H9 (cell line): ENCODE data around the gene GET4. TPM values are rescaled to one million over a fixed set of nuclear protein-coding genes. Genes with fewer than 3 reads are reported as not detected.

ENCODE experiments used
- DNase-seq: peaks from one replicate; pipeline ENCODE4 v3.0.0-alpha.2; 2017
- H2AFZ ChIP-seq: one replicate; pipeline ENCODE4 v1.6.1; 2013; ENCODE audit warnings: mild to moderate bottlenecking, low read length, control low read depth, moderate library complexity
- H2AK5ac ChIP-seq: 2 replicates; pipeline ENCODE4 v1.6.1; 2013; ENCODE audit warnings: low read length, control low read depth, mixed read lengths; ENCODE audit not compliant: insufficient read length
- H2BK120ac ChIP-seq: one replicate; pipeline ENCODE4 v1.6.1; 2013; ENCODE audit warnings: low read depth, mild to moderate bottlenecking, low read length, control low read depth, inconsistent platforms; ENCODE audit not compliant: poor library complexity, severe bottlenecking
- H2BK12ac ChIP-seq: 2 replicates; pipeline ENCODE4 v1.6.1; 2013; ENCODE audit warnings: low read length, control low read depth, mixed read lengths, low read depth; ENCODE audit not compliant: insufficient read length
- H2BK15ac ChIP-seq: 2 replicates; pipeline ENCODE4 v1.6.1; 2013; ENCODE audit warnings: low read depth, low read length, control low read depth
- H2BK20ac ChIP-seq: one replicate; pipeline ENCODE4 v1.6.1; 2013; ENCODE audit warnings: low read depth, mild to moderate bottlenecking, low read length, control low read depth, inconsistent platforms; ENCODE audit not compliant: poor library complexity, severe bottlenecking
- H2BK5ac ChIP-seq: 2 replicates; pipeline ENCODE4 v1.6.1; 2013; ENCODE audit warnings: low read length, control low read depth, mixed read lengths; ENCODE audit not compliant: insufficient read length
- H3K14ac ChIP-seq: 2 replicates; pipeline ENCODE4 v1.6.1; 2013; ENCODE audit warnings: low read length, control low read depth; ENCODE audit not compliant: insufficient read depth
- H3K18ac ChIP-seq: 2 replicates; pipeline ENCODE4 v1.6.1; 2013; ENCODE audit warnings: low read depth, mild to moderate bottlenecking, mixed read lengths, low read length, control low read depth; ENCODE audit not compliant: insufficient read length
- H3K23ac ChIP-seq: 2 replicates; pipeline ENCODE4 v1.6.1; 2013; ENCODE audit warnings: low read length, control low read depth, mixed read lengths, low read depth; ENCODE audit not compliant: insufficient read length
- H3K23me2 ChIP-seq: 2 replicates; pipeline ENCODE4 v1.6.1; 2013; ENCODE audit warnings: low read depth, mild to moderate bottlenecking, mixed read lengths, low read length, control low read depth; ENCODE audit not compliant: insufficient read length, poor library complexity, severe bottlenecking
- H3K27ac ChIP-seq: 2 replicates; pipeline ENCODE4 v1.5.1; 2013; ENCODE audit warnings: low read length, control low read depth, mixed read lengths, low read depth; ENCODE audit not compliant: insufficient read length
- H3K27me3 ChIP-seq: 2 replicates; pipeline ENCODE4 v1.6.1; 2013; ENCODE audit warnings: low read length, control low read depth, inconsistent platforms; ENCODE audit not compliant: insufficient read depth
- H3K4ac ChIP-seq: 2 replicates; pipeline ENCODE4 v1.6.1; 2013; ENCODE audit warnings: low read depth, mild to moderate bottlenecking, control low read depth, inconsistent platforms, low read length, moderate library complexity
- H3K4me1 ChIP-seq: 2 replicates; pipeline ENCODE4 v1.6.1; 2013; ENCODE audit warnings: low read length, control low read depth, inconsistent platforms; ENCODE audit not compliant: insufficient read depth
- H3K4me2 ChIP-seq: 2 replicates; pipeline ENCODE4 v1.6.1; 2013; ENCODE audit warnings: low read length, control low read depth, mixed read lengths; ENCODE audit not compliant: insufficient read length, insufficient read depth
- H3K56ac ChIP-seq: 2 replicates; pipeline ENCODE4 v1.6.1; 2013; ENCODE audit warnings: low read depth, mild to moderate bottlenecking, mixed read lengths, low read length, control low read depth; ENCODE audit not compliant: insufficient read length
- H3K79me1 ChIP-seq: 2 replicates; pipeline ENCODE4 v1.6.1; 2013; ENCODE audit warnings: low read depth, mild to moderate bottlenecking, moderate library complexity, low read length, control low read depth, inconsistent platforms; ENCODE audit not compliant: insufficient read depth, poor library complexity, severe bottlenecking
- H3K79me2 ChIP-seq: 2 replicates; pipeline ENCODE4 v1.6.1; 2013; ENCODE audit warnings: low read length, control low read depth, inconsistent platforms; ENCODE audit not compliant: insufficient read depth
- H3K9ac ChIP-seq: 2 replicates; pipeline ENCODE4 v1.6.1; 2013; ENCODE audit warnings: low read length, control low read depth, mixed read lengths; ENCODE audit not compliant: insufficient read length; ENCODE audit errors: extremely low read depth
- H3K9me3 ChIP-seq: one replicate; pipeline ENCODE4 v1.6.1; 2013; ENCODE audit warnings: low read depth, low read length, inconsistent platforms; ENCODE audit not compliant: control insufficient read depth
- H3T11ph ChIP-seq: one replicate; pipeline ENCODE4 v1.6.1; 2013; ENCODE audit warnings: mild to moderate bottlenecking, low read length, control low read depth, inconsistent platforms
- H4K20me1 ChIP-seq: one replicate; pipeline ENCODE4 v1.6.1; 2013; ENCODE audit not compliant: control insufficient read depth, insufficient read length, insufficient read depth
- H4K5ac ChIP-seq: 2 replicates; pipeline ENCODE4 v1.6.1; 2013; ENCODE audit warnings: low read depth, mild to moderate bottlenecking, mixed read lengths, low read length, control low read depth; ENCODE audit not compliant: insufficient read length
- H4K8ac ChIP-seq: replicated peaks from 2 replicates; pipeline ENCODE4 v1.6.1; 2013; ENCODE audit warnings: low read length, control low read depth, mixed read lengths, low read depth; ENCODE audit not compliant: insufficient read length
- H4K91ac ChIP-seq: 2 replicates; pipeline ENCODE4 v1.6.1; 2013; ENCODE audit warnings: low read depth, mild to moderate bottlenecking, moderate library complexity, mixed read lengths, low read length, control low read depth; ENCODE audit not compliant: insufficient read length
- H3K27ac Mint-ChIP-seq, 3 experiments: 2 replicates in 2 of 3; 3 replicates in 1 of 3; pipeline ENCODE4 v1.8.0; 2020 to 2021; ENCODE audit warnings: mixed read lengths in 3 of 3, mild to moderate bottlenecking in 1 of 3, moderate library complexity in 1 of 3
- H3K27me3 Mint-ChIP-seq: 2 replicates; pipeline ENCODE4 v1.8.0; 2021; ENCODE audit warnings: low read depth, mild to moderate bottlenecking, moderate library complexity, mixed read lengths
- H3K36me3 Mint-ChIP-seq, 3 experiments: 2 replicates in 2 of 3; 3 replicates in 1 of 3; pipeline ENCODE4 v1.8.0; 2020 to 2021; ENCODE audit warnings: low read depth in 3 of 3, mixed read lengths in 3 of 3; ENCODE audit not compliant: insufficient read depth in 1 of 3
- H3K4me1 Mint-ChIP-seq, 2 experiments: 2 replicates each; pipeline ENCODE4 v1.8.0; 2020; ENCODE audit warnings: mixed read lengths in 2 of 2
- H3K4me3 Mint-ChIP-seq, 2 experiments: 2 replicates in 1 of 2; 3 replicates in 1 of 2; pipeline ENCODE4 v1.8.0; 2020 to 2021; ENCODE audit warnings: mild to moderate bottlenecking in 2 of 2, mixed read lengths in 2 of 2, moderate library complexity in 1 of 2
- H3K9me3 Mint-ChIP-seq, 2 experiments: 2 replicates in 1 of 2; 3 replicates in 1 of 2; pipeline ENCODE4 v1.8.0; 2020; ENCODE audit warnings: mild to moderate bottlenecking in 2 of 2, mixed read lengths in 2 of 2, moderate library complexity in 1 of 2
- WGBS: extraction: QIAGEN DNeasy Blood & Tissue Kit; methylation state at CpG from one replicate; pipeline ENCODE4 v1.1.7; 2013; ENCODE audit warnings: missing lambda C conversion rate, low lambda C conversion rate, mixed read lengths; ENCODE audit not compliant: insufficient read length; ENCODE audit errors: extremely low coverage; 5-methylcytosine and 5-hydroxymethylcytosine counted together
- total RNA-seq: library from RNA; stranded (reverse); gene quantifications from 2 replicates; pipeline ENCODE4 v1.2.1, GENCODE V29; 2021
- TF ChIP-seq, protein P1 (sequence below): fragments of 200-600 bp; sonication (generic); conservative IDR thresholded peaks from 3 replicates; pipeline ENCODE4 v1.8.0; 2021; ENCODE audit warnings: antibody characterized with exemption, mild to moderate bottlenecking

Gene GET4
- total RNA-seq, 1 experiment from 2014 or later: 70.2 TPM

DNA sequence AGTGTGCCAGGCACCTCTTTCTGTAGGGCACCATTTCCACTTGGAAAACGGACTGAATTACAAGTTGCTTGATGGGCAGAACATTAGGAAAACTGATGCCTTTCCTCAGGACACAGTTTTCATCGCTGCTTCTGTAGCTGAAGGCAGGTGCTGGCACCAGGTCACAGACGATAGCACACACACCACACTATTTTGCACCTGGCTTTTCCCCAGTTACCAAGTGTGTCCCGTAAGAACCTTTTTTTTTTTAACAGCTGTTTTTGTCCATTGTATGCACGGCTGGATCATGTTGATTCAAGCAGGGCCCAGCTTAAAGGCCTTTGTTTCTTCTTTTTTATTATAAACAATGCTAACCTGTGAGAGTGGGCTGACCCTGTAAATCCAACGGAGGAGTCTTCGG lies 1.3 kb upstream of the GET4 start:
- Histone ChIP-seq H3K9ac (no peak overlapping the region), H3K14ac (no peak overlapping the region), H4K91ac (no peak overlapping the region), H2AFZ (no peak overlapping the region), H3K9me3 (no peaks in the 10 kb centered on the region), H4K20me1 (no peaks in the 10 kb centered on the region), H3K4me2 (no peak overlapping the region), H3K56ac (no peak overlapping the region), H2BK15ac (no peak overlapping the region), H2BK120ac (no peak overlapping the region), H3K4ac (no peak overlapping the region), H3K18ac (no peak overlapping the region), H3K23me2 (peaks cover 5% of the 10 kb centered on the region), H3K27me3 (no peaks in the 10 kb centered on the region), H2BK12ac (no peak overlapping the region), H2BK5ac (no peak overlapping the region), H3T11ph (no peak overlapping the region), H2AK5ac (peak overlapping the region; percentile 11), H3K4me1 (0 out of 2 replicates have a peak, but pooled peaks cover 2% of the 10 kb centered on the region), H4K5ac (peak overlapping the region; percentile 43), H4K8ac (no peak overlapping the region), H3K23ac (no peak overlapping the region), H3K79me1 (no peaks in the 10 kb centered on the region), H3K79me2 (peaks cover 20% of the 10 kb centered on the region; the same call in 1 of the 2 replicates), H3K27ac (no peak overlapping the region), H2BK20ac (no peak overlapping the region)
- H3K27me3 Mint-ChIP-seq: no peaks in the 10 kb centered on the region
- TF ChIP-seq, protein P1, sequence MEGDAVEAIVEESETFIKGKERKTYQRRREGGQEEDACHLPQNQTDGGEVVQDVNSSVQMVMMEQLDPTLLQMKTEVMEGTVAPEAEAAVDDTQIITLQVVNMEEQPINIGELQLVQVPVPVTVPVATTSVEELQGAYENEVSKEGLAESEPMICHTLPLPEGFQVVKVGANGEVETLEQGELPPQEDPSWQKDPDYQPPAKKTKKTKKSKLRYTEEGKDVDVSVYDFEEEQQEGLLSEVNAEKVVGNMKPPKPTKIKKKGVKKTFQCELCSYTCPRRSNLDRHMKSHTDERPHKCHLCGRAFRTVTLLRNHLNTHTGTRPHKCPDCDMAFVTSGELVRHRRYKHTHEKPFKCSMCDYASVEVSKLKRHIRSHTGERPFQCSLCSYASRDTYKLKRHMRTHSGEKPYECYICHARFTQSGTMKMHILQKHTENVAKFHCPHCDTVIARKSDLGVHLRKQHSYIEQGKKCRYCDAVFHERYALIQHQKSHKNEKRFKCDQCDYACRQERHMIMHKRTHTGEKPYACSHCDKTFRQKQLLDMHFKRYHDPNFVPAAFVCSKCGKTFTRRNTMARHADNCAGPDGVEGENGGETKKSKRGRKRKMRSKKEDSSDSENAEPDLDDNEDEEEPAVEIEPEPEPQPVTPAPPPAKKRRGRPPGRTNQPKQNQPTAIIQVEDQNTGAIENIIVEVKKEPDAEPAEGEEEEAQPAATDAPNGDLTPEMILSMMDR: no peak
- H3K27ac Mint-ChIP-seq: no peak overlapping the region
- H3K9me3 Mint-ChIP-seq: peaks cover 5 to 6% of the 10 kb centered on the region in 2 experiments
- H3K4me3 Mint-ChIP-seq: peak overlapping the region in 1 of 2 experiments; percentile 12; a peak in 2 of 5 replicates
- H3K36me3 Mint-ChIP-seq: peaks cover 41 to 57% (median 53%) of the 10 kb centered on the region in 3 experiments
- peaks cover 12% of the 10 kb centered on the region in 2 experiments for H3K4me1 Mint-ChIP-seq
- no CpG with 5 or more reads among the region's 7 CpGs for WGBS
- DNase-seq: no peak
